GM20431 (cell line): Measurements from ENCODE around the gene MUC4.

Experiments used
- in situ Hi-C: fragments of 300-500 bp; cut with MseI, MboI; formaldehyde crosslinking; loops from one replicate; pipeline ENCODE4 v1.15.0; 2020; ENCODE audit warnings: low sequenced_read_pairs; ENCODE audit not compliant: unreplicated experiment

MUC4 gene

DNA sequence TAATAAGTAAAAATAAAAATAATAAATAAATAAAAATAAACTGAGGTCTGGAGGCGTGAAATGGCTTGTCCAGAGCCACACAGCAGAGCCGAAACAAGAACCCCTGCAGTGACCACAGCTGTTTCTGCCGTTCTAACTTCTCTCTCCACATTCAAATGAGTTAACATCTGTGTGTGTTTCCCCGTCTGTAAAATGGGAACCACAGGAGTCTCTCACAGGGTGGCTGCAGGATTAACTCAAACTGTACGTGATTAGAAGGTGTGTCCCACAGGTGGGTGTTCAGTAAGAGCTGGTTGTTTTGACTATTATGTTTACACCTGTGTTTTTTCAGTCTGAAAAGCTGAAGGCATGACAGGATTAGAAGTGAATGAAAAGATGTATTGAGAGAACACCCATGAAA lies 27.0 kb upstream of the MUC4 start:
- in situ Hi-C loops, result loop anchor here (25.0 kb wide), 1 partner anchor 226 kb away; no protein-coding TSS in a partner anchor

DNA sequence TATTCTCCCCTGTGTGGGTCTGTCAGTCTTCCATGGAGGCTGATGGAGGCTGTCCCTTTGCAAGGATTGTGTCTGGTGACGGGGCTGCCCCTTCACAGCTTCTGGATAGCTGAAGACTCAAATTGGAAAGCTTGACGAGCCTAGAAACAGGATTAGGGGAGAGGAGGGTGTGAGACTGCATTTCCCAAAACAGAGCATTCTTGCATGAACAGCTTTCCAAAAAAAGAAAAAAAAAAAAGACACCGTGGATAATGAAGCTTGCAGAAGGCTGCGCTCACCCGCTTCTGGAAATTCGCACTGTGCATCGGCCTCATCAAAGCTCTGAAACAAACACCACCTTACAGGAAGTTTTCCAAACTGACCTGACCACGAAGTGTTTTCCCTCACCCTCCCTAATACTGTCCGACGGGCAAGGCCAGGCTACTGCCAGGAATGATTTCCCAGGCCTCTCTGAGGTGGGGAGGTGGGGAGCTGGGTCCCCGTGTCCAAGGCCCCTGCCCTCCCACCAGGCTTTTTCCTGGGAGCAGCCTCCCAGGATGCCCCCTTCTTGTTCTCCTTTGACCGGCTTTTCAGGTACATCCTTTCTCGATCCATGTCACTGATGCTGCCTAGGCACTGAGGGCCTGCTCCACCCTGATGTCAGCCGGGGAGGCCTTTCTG lies 24.9 kb upstream of the MUC4 start:
- in situ Hi-C loops, result loop anchor here (25.0 kb wide), 1 partner anchor 224 kb away; no protein-coding TSS in a partner anchor

DNA sequence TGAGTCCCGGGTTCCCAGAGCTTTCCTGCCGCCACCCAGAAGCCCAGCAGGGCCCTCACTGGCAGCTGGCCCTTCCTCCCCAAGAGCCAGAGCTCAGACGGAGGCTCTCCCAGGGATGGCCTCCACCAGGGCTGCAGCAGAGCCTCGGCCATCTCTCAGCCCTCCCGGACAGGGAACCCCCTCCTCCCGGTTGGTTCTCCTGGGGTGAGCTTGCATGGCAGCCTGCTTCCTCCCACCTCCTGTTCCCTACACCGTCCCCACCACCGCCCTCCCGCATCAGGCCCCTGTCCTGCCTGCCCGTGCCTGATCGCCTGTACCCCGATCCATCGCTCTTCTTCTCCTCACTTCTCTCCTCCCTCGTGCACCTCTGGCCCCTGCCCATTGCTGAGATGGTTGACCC lies 24.1 kb upstream of the MUC4 start:
- in situ Hi-C loops, result loop anchor here (25.0 kb wide), 1 partner anchor 223 kb away; no protein-coding TSS in a partner anchor

DNA sequence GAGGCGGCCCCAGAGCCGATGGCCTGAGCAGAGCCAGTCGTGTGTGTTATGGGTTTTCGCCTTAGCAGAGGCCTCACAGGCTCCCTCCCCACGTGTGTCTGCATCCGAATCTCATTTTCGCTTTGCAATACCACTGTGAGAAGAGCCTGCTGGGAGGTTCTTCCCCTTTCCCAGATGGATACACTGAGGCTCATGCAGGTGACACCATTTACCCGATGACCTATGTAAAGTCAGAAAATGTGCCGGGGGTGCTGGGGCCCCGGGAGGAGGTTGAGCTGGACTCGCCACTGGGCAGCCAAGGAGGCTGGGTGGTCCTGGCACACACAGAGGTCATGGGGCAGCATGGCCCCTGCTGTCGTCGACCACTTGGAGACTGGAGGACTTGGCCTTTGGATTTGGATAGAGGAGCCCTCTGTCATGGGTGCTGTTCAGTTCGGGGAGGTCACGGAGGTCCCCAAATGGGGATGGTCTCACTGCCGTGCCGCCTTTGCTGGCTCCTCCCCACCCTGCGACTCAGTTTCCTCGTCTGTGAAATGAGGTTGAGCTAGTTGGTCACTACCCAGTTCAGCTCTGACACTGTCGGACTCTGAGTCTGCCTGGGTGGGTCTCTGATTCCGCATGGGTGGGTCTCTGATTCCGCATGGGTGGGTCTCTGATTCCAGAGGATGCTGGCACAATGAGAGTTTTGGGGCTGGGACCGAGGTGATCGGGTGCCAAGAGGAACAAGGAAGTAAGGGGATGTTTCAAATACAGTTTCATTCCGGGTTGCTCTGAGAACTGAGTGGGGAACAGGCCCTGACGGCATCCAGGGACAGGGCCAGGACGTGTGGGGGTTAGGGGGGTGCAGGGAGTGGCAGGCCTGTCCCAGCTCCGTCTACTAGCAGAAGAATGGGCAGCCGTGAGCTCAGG lies 23.2 kb upstream of the MUC4 start:
- in situ Hi-C loops, result loop anchor here (25.0 kb wide), 1 partner anchor 223 kb away; no protein-coding TSS in a partner anchor

DNA sequence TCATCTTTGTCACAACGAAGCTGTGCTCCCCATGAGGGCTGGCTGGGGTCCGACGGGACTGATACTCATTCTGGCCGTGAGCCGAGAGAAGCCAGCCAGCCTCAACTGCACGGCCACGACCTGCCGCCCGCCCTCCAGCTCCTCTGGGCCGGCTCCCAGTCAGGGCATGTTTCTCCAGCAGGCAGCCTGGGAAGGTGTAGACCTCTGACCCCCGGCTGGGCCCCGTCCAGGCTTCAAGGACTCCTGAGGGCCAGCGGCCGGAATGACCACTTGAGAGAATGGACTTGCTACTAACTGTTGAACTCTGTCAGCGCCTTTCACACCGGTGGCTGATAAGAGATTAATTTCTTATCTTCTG lies 18.1 kb upstream of the MUC4 start:
- in situ Hi-C loops, result loop anchor here (25.0 kb wide), 1 partner anchor 218 kb away; no protein-coding TSS in a partner anchor

DNA sequence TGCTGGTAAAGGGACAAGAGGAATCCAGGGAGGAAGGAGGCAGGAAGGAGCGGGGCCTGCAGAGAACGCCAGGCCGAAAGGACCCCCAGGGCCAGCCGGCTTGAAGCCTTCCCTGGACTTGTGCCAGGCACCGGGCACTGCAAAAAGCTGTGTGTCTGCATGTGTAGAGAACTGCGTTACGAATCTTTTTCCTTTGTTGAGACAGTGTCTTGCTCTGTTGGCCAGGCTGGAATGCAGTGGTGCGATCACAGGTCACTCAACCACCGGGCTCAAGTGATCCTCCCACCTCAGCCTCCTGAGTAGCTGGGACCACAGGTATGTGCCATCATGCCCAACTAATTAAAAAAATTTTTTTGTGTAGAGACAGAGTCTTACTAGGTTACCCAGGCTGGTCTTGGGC lies 17.0 kb upstream of the MUC4 start:
- in situ Hi-C loops, result loop anchor here (25.0 kb wide), 1 partner anchor 216 kb away; no protein-coding TSS in a partner anchor

DNA sequence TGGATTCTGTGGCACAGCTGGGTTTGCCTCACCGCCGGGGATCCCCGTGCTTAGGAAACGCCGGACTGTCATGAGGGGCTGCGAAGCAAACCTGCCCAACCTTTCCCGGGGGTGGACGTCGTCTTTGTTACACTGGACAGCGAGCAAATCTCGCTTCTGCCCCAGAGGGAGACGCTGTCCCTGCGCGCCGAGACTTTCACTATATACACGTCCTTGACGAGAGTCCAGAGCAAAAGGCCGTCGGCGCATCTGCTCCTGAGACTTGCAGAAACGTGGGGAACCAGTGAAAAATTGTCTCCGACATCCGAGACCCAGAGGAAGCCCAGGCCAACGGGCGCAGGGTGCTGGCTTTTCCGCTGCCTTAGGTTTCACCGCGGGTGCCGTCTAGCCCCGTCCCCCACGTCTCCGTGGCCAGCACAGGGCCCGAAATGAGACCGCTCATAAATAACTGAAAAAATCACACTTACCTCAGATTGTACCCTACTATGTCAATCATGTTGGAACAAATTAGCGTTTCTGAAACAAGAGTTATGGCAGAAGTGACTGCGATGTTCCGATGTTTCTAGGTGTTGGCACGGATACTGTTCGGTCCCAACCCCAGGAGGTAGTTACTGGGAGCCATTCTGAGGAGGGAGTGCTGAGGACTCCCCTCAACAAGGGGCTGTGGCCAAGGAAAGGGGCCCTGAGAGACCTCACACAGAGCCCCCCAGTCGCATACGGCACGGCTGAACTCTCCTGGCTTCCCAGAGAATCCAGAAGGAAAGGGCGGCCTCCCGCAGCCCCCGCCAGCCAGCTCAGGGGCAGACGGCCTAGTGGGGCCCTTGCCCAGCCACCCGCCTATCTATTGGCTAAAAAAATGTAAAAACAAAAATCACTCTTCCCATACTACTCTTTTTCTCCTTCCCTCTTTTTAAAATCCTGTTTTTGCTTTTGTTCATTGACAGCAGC lies 14.4 kb upstream of the MUC4 start:
- in situ Hi-C loops, result loop anchor here (25.0 kb wide), 1 partner anchor 214 kb away; no protein-coding TSS in a partner anchor

DNA sequence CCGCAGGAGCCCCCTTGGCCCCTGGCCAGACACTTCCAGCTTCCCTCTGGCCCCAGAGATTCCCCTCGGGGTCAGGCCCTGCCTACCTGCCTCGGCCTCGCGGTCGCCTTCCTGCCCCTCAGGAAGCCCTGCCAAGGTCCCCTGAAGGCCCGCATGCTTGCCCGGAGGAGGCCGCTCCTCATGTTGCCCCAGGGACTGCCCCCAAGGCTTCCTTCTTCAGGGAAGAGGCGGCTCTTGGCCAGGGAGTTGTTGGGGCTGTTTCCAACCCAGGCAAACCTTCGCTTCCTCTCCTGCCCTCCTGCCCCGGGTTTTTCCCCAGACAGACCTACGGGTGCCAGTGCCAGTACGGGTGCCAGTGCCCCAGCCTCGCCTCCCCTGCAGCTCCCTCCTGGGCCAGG lies 13.5 kb upstream of the MUC4 start:
- in situ Hi-C loops, result loop anchor here (25.0 kb wide), 1 partner anchor 213 kb away; no protein-coding TSS in a partner anchor

DNA sequence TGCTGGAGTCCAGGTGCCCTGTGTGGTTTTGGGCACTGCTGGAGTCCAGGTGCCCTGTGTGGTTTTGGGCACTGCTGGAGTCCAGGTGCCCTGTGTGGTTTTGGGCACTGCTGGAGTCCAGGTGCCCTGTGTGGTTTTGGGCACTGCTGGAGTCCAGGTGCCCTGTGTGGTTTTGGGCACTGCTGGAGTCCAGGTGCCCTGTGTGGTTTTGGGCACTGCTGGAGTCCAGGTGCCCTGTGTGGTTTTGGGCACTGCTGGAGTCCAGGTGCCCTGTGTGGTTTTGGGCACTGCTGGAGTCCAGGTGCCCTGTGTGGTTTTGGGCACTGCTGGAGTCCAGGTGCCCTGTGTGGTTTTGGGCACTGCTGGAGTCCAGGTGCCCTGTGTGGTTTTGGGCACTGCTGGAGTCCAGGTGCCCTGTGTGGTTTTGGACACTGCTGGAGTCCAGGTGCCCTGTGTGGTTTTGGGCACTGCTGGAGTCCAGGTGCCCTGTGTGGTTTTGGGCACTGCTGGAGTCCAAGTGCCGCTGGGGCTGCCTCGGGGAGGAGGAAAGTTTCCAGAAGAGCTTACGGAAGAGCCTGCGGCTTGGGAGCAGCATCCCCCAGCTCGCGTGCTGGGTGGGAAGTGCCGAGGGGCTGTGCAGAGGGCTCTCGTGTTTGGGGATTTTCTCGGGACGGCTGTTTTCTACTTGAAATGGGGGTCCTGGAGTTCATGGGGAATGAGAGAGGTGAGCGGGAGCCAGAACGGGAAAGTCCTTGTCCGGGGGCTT lies 12.9 kb upstream of the MUC4 start:
- in situ Hi-C loops, result loop anchor here (25.0 kb wide), 1 partner anchor 212 kb away; no protein-coding TSS in a partner anchor

DNA sequence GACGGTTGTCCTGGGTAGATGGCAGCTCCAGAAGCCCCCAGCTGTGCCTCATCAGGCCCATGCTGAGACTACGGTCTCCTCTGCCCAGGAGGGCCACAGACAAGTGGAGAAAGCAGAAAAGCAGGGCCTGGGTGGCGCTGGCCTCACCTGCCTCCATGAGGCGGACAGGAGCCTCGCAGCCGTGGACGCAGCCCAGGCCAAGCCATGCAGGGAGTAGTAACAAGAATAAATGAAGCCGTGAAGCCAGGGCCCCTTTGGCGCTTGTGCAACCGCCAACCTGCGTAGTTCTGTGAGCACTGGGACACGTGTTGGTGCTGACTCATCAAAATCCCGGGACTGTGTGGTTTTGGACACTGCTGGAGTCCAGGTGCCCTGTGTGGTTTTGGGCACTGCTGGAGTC lies 12.3 kb upstream of the MUC4 start:
- in situ Hi-C loops, result no loop called here

DNA sequence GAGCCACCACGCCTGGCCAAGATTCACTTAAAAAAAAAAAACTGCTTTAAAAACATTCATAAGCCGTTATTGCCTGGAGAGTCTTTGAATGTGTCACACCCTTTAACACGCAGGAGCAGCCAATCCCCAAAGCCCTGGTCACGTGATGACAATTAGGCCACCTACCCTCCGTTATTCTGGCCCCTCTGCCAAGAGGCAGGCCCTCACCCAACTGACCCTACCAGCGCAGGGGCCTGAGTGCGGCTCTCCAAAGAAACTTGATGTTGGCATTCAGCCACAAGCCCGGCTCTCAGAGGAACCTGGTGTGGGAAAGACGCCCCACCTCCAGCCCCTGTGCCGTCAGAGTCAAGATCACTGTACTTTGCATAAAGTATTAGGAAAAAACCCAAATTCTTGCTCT lies 11.6 kb upstream of the MUC4 start:
- in situ Hi-C loops, result no loop called here

DNA sequence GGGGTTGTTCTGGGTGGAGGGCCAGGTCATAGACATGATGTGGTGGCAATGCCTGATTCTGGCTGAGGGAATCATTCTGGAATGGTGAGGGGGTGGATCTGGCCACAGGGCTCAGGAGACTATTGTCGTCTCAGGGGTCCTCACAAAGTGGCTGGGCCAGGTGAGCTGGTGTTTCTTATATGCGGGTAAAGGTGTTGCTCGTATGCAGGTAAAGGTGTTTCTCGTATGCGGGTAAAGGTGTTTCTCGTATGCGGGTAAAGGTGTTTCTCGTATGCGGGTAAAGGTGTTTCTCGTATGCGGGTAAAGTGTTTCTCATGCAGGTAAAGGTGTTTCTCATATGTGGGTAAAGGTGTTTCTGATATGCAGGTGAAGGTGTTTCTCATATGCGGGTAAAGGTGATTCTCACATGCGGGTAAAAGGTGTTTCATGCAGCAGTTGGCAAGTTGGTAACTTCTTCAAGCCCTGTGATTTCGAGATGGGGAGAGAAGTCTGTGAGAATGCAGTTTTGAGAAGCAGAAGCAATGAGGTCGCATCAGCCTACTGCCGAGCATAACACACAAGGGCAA lies 10.5 kb upstream of the MUC4 start:
- in situ Hi-C loops, result no loop called here

DNA sequence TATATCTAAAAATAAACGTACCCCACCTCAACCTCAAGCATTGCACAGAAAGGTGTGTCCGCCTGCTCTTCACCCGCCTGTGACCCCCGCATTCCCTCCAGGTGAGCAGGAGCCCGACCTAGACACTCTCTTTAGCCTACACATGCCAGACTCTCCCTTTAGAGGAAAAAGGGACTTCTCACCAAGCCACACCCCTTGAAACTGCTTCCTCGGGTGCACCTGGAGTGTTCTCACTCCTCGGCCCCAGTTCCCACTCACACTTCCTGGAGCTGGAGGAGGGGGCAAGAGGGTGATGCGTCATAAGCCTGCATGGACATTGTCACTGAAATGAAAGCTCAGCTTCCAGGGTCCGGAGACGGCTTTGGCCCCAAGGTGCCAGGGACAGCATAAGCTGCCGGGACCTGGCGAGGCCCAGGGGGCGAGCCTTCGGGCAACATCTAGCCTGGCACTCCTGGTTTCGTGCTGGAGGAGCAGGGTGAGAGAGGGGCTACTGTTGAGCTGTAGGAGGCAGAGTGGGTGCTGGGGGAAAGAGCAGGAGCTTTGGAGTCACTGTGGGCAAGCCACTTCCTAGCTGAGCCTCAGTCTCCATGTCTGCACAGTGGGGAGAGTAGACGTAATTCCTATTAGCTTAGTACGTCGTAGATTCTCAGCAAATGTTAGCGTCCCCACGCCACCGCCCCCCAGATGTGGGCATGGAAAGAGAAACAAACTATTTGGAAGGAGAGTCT lies 9.8 kb upstream of the MUC4 start:
- in situ Hi-C loops, result no loop called here

DNA sequence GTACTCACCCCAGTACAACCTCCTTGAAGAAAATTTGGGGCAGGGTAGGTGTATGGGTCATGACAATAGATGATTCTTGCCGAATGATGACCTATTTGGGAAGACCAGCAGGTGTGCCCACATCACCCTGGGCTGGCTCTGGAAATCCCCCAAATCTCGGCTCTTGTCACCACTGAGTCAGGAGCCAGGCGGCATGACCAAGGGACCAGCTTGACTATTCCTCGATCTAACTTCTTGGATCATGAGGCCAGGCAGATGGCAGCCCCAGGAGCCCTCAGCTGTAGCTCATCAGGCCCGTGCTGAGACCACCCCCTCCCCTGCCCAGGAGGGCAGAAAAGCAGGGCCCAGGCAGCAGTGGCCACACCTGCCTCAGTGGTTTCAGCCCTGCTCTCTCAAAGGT lies 9.2 kb upstream of the MUC4 start:
- in situ Hi-C loops, result no loop called here

DNA sequence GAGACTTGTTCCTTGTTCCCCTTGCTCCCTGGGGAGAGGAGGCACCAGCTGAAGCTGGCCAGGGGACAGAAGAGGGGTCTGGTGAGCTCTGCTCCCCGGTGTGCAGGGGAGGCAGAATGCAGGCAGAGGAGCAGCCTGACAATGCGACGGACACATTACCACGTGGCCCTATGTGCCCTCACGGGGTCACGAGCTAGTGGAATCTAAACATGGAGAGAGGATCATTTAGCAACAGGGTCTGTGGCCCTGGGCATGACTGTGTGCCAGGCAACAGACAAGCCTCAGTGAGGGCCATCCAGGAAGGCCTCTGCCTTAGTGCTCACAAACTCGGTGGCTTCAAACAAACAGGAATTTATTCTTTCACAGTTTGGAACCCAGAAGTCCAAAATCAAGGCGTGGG lies 8.5 kb upstream of the MUC4 start:
- in situ Hi-C loops, result no loop called here

DNA sequence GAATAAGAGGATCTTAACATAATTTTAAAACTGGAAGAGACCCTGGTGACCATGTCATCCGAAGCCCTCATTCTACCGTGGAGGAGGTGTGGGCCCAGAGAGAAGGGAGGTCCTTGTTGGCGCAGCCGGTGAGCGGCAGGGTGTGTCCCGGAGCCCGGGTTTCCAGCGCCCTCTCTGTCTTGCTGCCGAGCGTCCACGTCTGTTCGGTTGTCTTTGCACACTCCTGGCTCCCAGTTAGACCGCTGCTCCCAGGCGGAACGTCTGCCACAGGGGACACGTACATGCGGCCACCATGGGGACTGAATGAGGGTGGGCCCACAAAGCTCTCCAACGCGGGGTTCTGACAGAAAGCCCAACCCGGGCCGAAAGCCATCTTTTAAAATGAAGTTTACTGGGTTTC lies 6.6 kb upstream of the MUC4 start:
- in situ Hi-C loops, result no loop called here

DNA sequence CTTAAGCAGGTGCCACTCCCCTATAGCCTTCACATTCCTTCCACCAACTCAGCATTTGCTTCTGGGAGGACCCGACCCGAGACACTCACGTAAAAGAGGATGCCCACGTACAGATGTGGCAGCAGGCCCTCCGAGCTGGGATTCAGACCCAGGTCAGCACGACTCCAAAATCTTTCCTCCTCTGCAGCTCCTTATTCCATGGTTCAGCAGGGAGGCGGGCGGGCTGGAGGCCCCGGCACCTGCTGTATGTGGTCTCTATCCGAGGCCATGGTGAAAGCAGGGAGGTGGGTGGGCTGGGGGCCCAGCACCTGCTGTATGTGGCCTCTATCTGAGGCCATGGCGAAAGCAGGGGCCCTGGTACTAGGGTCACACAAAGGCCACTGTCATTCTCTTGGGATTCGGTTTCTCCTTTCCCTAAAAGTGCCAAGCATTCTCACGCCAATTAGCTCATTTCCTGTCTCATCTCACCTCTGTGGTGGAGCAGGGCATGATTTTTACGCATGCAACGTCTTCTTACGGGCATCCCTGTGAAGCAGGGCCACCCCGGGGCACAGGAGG lies 5.9 kb upstream of the MUC4 start:
- in situ Hi-C loops, result no loop called here
